HL-60 (cell line): Measurements from ENCODE around the gene KDM6A.

Experiments used
- CTCF ChIP-seq: IDR thresholded peaks from one replicate; pipeline ENCODE4 v1.5.1; 2011; ENCODE audit warnings: low read length, control low read depth, inconsistent platforms; ENCODE audit not compliant: insufficient read depth
- GABPA ChIP-seq: IDR thresholded peaks from 2 replicates; pipeline ENCODE4 v1.6.1; 2012; ENCODE audit warnings: low read depth
- POLR2AphosphoS5 ChIP-seq: IDR thresholded peaks from 2 replicates; pipeline ENCODE4 v1.6.1; 2012; ENCODE audit warnings: low read depth
- REST ChIP-seq: IDR thresholded peaks from 2 replicates; pipeline ENCODE4 v1.6.1; 2012; ENCODE audit warnings: low read depth; ENCODE audit not compliant: insufficient replicate concordance

DNA sequence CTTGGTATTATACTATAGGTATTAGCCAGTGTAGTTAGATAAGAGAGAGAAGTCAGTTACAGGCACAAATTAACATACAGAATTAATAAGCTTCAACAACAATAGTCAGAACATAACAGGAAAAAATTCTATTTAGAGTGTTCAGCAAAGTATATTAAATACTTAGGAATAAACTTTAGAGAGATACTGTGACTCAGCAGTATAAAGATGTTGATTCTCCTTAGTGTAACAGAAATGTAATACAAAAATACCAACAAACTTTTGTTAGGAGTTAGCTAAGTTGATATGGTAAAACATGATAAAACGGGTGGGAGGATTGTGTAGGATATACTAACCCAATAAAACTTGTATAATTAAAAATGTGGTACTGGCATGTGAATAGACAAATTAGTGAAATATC lies 173.4 kb downstream of the KDM6A start:
- TF ChIP-seq CTCF (no peak), REST (no peak), POLR2AphosphoS5 (no peak), GABPA (no peak)
